Vagina (tissue), 2 donors: ENCODE measurements around the gene XPNPEP2.

Source experiments
- CTCF ChIP-seq, 3 experiments: fragments of 450-650 bp in 2 of 3; fragments of 200-600 bp in 1 of 3; sonication (generic) in 1 of 3; IDR thresholded peaks; one replicate each; pipeline ENCODE4 v1.5.1; 2017 to 2019; ENCODE audit warnings: antibody characterized with exemption in 3 of 3, mild to moderate bottlenecking in 2 of 3, moderate library complexity in 2 of 3
- POLR2A ChIP-seq, 2 donors: fragments of 450-650 bp; IDR thresholded peaks; one replicate each; pipeline ENCODE4 v1.6.1; 2017; ENCODE audit warnings: antibody characterized with exemption in 2 of 2, mild to moderate bottlenecking in 2 of 2, moderate library complexity in 2 of 2

GRCh38 chrX:129755779-129756650, 17.2 kb downstream of the XPNPEP2 start:
- TF ChIP-seq CTCF (IDR thresholded peaks at IDR 0.05) (no peak), POLR2A (IDR thresholded peaks at IDR 0.05) (no peak)
